Stimulated activated CD4-positive, alpha-beta T cell treated with anti-CD3 and anti-CD28 coated beads, Interleukin-4, amount 100 ng/mL, for 48 hours (primary cell): ENCODE results near the gene HIVEP1.
A peak's percentile ranks its signal among the peaks of the same experiment; 100 is the strongest.

Experiments used
- DNase-seq, 2 donors: peaks; one replicate each; pipeline ENCODE4 v3.0.0-alpha.2; 2020; ENCODE audit warnings: low read depth in 2 of 2

The HIVEP1 gene

GRCh38 chr6:12189150-12189549, 177.0 kb downstream of the HIVEP1 start:
- DNase-seq, result no peak

- no peak for DNase-seq
Observed at GRCh38 chr6:12189661-12190060, 177.5 kb downstream of the HIVEP1 start.

GRCh38 chr6:12190252-12190651, 178.1 kb downstream of the HIVEP1 start:
- DNase-seq, result no peak

- no peak for DNase-seq
Observed at GRCh38 chr6:12196326-12196936, 184.3 kb downstream of the HIVEP1 start.

- DNase-seq, result no peak
Observed at GRCh38 chr6:12198851-12199250, 186.7 kb downstream of the HIVEP1 start.

GRCh38 chr6:12200015-12200564, 188.0 kb downstream of the HIVEP1 start:
- DNase-seq, result no peak

GRCh38 chr6:12200761-12201160, 188.6 kb downstream of the HIVEP1 start:
- no peak for DNase-seq

GRCh38 chr6:12203001-12203400, 190.9 kb downstream of the HIVEP1 start:
- no peak for DNase-seq

- DNase-seq, result peak; percentile 10 to 12
Observed at GRCh38 chr6:12208190-12208589, 196.1 kb downstream of the HIVEP1 start.

GRCh38 chr6:12208673-12209072, 196.6 kb downstream of the HIVEP1 start:
- no peak for DNase-seq
